ENCODE results near the gene NSF.
"Not testable (repeated sequence)": the region's sequence is repeated elsewhere in the genome, so short reads cannot be mapped to it uniquely, and the experiment has no call there.

Gene NSF

DNA sequence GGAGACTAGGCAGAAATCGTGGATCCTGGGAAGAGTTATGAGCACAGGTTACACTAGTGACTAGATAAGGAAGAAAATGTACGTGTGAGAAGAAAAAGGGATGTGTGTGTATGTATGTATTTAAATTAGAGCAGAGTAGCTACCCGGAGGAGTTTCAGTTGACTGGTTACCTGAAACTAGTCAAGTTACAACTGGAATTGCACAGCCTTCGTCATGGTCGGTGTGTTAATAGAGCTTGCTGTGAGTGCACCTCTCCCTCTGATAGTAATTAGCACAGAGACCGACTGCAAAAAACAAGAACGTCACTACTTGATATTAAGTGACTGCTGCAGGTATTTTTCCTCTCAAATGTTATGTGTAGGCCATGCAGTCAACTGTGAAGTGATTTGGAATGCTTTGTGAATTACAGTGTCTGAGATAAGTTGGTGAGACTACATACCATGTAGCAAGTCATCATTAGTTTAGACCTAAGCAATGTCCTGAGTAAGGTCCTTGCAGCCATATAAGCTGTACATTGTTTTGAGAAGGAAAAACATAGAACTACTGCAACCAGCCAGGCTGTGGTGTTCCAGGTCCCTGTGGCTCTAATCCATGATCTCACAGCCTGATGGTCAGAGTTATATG, 132.3 kb downstream of the NSF start:
- DNase-seq = no peak

DNA sequence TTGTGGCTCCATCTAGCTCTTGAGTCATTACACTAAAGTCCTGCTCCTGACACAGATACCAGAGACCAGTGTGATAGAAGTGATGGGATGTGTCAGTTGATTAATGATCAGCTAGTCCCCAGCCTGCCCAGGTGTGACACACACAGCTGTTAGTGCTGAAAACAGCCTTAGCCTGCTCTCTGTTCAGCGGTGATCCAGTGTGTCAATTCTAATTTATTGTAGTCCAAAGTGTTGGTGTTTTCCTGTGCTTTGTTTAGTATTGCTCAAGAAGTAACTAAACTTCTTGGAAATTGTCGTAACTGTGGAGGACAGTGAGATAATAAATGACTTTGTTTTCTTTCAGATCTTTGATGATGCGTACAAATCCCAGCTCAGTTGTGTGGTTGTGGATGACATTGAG, 135.7 kb downstream of the NSF start:
- no peak for DNase-seq

DNA sequence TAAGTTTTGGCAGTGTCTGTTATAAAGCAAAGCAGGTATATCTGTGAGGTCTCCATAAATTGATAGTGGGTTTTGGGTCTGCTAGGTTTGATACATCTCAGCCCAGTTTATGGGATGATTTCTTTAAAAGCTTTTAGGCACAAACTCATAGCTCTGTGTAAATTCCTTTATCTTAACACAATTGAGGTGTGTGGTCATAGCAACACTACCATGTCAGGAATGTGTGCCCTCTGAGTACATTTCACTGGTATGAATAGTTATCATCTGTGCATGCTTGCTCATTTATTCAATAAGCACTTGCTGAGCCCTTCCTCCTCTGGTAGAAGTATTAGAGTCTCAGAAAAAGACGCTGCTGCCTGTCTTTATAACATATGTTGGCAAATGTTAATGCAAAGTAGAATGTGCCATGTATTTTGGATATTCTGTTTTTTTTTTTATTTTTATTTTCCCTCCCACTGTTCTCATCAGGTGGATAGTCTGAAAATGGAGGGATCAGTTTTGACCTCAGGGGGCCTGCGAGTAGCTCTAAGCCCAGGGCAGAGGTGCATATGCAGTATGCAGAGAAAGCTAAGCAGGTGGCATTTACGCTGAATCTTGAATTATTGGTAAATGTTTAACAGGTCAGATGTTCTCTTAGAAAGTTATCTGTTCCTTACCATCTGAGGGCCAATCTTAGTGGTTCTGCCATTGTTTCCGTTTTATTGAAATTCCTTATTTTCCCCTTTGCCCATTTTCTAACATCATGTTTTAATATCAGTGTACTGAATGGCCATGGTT, 137.3 kb downstream of the NSF start:
- no peak for DNase-seq

DNA sequence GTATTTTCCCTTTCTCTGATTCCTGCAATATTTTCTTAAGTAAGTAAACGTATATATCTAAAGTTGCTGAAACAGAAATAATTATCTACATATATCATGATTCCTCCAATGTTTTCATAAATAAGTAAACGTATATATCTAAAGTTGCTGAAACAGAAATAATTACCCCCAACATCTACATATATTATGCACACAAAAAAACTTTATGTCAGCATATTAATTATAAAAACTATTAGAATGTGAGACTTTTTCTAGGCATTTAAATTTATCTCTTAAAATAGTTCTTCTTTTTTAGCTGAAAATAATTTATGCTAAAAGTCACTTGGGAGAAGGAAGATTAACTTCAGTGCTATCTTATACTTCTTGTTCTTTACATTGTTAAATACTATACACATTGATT, 139.6 kb downstream of the NSF start:
- no peak for DNase-seq

DNA sequence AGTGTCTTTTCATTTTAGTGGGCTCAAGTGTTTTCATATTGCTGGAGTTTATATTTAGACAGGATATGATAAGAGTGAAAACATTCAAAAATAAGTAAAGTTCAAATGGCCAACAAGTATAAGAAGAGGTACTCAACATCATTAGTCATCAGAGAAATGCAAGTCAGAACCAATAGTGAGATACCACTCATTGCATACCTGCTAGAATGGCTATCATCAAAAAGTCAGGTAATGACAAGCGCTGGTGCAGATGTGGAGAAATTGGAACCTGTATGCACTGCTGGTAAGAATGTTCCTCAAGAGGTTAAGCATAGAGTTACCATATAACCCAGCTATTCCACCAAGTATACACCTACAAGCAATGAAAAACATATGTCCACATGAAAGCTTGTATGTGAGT, 140.2 kb downstream of the NSF start:
- no peak for DNase-seq

DNA sequence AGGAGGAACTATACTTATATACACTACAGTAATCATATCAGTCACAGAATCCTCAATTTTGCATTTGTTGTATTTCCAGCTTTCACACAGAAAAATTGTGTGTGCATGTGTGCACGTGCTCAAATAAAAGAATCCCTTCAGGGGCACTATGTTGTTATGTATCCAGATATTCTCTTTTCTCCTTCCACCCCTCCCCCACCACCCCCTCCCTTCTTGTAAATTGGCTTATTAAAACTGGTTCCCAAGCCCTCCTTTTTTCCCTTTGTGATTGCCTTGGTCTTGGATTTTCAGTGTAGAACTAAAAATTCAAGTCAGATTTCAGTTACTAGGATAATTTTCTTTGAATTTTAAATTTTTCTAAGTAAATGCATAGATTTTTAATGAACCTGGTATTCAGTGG, 141.7 kb downstream of the NSF start:
- DNase-seq = no peak

DNA sequence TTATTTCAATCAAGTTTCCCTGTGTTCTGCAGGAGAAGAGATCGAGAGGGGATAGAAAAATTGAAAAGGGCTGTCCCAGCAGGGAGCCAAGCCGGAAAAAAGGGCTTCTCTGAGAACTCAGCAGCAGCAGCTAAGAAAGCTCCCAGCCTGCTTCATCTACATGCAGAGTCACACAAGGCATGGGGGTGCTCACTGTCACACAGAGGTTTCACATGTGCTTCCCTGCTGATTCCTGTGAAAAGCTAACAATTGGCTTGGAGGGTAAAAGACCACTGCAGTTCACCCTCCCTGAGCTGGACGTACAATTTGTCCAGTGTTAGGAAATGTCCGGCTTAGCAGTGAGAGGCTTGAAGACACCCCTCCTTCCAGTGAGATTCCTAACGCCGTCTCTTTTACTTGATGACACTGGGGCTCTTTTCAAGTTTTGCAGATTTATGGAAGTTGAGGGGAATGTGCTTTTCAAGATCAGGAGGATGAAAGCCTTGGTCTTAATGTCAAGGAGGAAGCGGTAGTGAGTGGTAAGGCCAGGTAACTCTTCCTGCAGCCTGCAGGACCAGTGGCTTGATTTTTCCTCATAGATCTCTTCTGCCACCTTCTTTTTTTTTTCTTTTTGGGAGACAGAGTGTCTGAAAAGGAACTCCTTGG, 142.4 kb downstream of the NSF start:
- no peak for DNase-seq

DNA sequence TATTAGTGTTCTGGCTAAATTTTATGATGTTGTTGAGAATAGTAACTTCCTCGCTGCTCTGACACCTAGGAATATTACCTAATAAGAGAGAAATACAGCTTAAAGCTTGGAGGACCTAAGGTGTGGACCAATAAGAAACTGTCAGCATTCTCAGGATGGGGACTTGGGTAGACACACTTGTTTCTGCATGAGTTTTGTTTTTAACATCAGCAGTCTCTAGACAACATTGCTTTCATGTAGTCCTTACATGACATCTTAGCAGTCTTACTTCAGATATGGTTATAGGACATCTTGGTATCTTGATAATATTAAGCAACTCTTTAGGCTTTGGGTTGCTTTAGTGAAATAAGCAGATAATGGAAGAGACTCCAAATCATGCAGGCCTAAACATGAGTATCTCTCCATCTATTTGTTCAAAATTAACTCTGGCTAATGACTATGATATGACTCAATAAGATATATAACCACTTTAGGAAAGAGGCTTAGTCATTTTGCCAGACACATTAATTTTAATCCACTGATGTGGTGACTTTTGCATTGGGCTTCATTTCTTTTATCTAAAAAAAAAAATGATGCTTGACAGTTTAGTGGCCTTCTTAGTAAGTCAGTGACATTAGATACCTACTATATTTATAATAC, 143.5 kb downstream of the NSF start:
- no peak for DNase-seq

DNA sequence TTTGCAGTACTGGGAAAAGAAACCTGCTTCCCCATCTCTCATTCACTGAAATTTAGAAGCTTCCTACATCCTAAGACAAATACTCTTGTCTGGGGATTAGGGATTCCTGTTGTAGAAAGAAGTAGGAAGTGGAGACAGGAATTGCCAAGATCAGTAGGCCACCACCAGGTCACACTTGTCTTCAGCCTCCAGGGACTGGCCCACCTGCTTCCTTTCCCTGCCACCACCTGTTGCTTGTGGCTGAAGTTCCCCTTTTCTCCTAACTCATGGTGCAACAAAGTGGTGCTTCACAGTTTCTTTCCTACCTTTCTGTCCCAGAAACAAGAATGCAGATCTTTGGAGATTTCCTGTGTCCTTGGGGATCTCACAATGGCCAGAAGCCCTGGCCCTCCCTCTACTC, 145.6 kb downstream of the NSF start:
- DNase-seq = peak; percentile 47

DNA sequence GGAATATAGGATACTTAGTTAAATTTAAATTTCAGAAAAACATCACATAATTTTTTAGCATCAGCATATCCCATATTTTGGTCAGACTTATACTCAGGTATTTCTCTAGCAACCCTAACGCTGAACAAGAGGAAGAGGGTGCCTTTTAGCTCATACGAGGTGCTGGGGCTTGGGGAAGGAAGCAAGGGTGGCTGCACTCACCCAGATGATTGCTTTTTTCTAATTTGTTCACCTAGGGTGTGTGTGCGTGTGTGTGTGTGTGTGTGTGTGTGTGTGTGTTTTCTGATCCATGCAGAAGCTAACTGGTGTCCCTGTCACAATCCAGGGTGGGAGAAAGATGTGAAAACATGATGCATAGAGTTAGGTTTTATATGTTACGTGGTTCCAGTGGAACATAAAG, 146.9 kb downstream of the NSF start:
- no peak for DNase-seq

DNA sequence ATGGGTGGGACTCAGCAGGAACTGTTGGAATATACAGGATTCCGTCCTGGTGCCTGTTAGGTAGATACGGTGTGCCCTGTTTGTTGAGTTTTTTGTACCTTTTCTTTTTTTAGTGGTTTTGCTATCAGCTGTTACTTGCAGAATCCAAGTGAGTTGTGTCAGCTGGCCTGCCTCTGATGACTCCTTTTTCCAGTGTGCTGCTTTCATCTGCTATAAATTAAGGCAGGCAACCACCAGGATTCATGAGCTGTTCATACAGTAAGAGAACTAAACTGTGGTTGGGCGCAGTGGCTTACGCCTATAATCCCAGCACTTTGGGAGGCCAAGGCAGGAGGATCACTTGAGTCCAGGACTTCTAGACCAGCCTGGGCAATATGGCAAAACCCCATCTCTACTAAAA, 148.1 kb downstream of the NSF start:
- DNase-seq = no peak

DNA sequence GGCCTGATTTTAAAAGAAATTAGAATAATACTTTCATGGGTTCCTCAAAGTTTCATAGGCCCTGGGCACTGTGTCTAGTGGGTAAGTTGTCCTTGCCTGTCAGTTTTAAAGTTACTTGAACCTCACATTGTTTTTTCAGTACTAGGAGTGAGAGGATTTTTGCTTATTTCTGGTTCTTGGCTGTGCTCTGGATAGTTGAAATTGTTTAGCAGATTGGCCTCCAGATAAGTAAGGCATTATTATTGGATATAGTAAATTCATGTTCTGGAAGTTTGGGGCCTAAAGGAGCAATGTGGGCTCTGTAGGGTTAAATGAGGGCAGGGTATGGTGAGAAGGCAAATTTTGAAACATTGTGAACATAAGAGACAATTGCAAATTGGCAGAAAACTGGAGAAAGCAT, 149.5 kb downstream of the NSF start:
- DNase-seq = no peak

DNA sequence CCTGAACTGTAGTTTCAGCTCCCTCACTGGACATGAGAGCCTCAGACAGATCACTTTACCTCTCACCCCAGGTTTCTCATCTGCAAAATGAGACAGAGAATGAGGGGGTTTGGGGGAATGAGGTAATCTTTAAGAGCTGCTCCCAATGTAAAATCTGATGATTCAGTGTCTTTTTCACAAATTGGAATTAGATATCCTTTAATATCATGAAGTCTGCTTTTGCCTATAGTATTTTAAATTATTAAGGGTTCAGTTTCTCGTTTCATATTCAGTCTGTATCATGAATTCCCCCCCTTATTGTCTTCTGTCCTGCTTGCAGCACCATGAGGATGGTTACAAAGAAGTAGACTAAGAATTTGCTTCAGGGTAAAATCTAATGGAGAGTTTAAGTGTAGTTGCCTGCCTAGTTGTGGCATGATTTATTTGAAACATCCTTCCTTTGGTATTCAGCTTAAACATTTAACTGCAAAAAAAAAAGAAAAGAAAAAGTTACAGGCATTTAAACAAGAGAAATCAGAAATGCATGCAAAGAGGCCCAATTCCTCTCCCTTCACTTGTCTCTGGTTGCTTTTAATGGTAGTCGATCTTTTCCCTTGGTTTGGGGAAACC, 150.8 kb downstream of the NSF start:
- no peak for DNase-seq

DNA sequence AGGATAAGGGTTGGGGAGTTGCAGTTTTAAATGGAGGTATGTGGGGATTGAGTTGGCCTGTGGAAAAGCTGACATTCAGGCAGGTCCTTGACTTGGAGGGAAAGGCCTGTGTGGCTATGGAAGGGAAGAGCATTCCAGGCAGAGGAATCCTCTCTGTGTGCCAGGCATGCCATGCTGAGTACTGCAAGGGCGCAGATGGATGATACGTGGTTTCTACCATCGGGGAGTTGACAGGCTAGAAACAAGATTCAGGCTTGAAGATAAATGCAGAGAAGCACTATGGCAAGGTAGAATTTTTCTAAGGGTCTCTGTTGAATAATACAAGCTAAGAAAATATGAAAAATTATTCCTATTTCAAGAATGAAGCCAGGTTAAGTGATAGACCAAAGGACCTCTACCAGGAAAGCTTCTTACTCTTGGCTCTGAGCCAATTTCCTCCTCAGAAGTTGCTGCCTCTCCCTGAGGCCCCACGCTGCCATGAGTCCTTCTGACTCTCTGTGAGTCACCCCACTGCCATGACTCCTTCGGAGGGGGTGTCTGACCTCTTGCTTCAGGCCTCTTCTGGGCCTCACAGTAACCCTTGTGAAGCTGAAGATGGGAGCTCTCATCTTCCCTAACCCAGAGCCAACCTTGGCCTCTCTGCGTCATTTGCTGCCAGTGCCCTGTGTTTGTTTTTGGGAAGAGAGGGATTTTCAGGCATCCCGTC, 152.2 kb downstream of the NSF start:
- no peak for DNase-seq

DNA sequence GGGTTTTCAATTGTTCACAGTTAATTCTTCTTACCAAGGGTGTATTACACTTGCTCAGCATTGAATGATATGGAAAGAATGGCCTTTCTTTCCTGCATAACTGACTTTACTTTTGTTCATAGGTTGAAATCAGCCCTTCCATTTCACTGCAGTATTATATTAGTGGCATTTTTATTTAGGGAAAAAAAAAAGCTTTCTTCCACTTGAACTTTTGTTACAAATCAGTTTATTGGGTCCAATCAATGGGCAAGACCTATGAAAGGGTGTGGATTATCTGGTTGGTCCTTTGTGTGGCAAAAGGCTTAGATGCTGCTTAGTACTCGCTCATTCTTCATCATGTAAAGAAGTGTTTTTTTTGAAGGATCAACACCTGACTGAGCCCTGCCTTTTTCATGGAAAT, 154.0 kb downstream of the NSF start:
- DNase-seq = no peak

DNA sequence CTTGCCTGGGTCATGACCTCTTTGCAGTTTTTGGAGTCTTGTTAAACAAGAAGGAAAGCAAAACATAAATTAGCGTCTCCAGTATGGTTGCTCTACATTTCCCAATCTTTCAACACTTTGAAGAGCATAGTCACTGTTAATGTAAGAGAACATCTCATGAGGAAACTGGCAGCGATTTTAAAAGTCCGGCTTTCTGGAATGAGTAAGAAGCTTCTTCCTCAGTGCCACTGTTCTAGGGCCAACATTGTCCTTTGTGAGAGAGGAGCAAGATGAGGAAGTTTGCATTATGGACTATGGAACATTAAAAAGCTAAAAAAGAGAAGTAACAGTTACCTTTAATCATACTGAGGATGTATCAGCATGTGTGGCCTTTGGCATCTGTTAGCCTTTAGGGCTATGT, 154.9 kb downstream of the NSF start:
- DNase-seq = no peak

DNA sequence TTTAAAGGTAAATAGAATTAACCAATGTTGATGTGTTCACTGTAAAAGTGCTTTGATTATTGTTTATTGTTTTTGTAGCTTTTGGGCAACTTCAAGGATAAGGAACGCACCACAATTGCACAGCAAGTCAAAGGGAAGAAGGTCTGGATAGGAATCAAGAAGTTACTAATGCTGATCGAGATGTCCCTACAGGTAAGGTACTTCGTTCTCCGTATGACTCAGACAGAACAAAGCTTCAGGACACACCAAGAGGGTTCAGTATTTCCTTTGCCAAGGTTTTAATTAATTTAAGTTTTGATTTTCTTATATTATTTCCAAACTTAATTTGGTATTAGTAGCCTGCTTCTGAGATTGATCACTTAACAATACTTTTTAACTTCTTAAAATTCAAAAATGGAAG, 161.0 kb downstream of the NSF start:
- DNase-seq = no peak

DNA sequence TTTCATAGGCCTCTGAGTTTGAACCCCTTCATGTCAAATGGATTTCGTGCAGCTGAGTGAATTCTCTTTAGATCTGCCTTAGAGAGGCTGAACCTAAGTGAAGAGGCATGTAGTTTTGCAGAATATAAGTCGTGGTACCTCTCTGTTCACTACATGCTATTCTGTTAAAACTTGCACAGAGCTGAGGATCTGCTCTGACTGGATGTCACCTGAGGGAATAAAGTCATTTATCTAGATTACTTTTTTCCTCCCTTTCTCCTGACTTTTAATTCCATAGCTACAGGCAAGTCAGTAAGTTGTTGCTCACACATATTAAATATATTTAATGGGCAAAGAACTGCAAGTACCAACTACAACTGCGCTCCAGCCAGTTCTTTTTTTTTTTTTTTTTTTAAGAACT, 163.3 kb downstream of the NSF start:
- no peak for DNase-seq

DNA sequence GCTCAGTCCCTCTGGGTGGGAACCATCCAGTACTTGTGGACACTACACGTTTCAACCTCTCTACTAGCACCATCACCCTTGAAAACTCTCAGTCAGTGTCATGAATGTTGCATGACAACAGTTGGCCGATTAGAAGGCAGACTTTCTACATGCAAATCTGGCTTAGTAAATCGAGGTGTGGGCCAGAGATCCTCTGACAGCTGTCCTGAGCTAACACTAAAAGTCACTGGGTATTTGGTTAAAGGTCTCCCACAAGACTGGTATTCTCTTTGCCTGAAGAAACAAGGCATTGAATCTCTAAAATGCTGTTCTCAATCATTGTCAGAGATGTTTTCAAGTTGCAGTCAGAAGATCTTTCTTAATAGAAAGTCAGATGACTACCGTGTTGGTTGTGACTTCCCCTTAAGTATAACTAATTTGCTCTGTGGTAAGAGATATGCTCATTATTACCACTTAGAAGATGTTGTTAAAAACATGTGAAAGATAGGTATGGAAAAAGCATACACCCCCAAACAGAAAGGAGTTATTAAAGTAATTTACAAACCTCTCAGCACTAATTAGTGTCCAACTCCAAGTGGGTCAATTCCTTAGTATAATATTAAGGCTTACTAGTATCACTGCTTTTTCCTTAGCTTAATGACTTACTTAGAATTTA, 165.7 kb downstream of the NSF start:
- DNase-seq = no peak

DNA sequence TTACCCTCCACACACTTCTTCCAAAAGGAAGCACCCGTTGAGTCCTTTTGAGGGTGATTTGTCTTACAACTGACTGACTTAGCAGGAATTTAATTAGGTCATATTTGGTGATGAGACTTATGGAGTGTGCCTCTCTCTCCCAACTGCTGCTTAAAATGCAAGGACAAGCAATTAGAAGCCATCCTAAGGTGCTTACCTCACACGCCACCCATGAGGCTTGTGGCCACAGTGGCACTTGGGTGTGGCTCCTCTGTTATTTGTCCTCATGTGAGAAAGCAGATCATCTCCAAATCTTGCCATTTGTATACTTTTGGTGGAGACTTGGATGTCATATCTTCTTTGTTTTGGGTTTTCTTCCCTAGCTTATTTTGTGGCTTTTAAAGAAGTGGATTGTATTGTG, 166.4 kb downstream of the NSF start:
- DNase-seq = no peak

DNA sequence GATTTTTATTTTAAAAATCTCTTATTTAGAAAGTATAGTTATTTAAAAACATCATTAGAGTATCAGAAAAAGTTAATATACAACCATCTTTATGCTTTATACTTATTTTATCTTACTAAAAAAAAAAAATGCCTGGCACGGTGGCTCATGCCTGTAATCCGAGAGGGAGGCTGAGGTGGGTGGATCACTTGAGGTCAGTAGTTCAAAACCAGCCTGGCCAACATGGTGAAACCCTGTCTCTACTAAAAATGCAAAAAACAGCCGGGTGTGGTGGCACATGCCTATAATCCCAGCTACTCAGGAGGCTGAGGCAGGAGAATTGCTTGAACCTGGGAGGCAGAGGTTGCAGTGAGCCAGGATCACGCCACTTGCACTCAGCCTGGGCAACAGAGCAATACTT, 167.1 kb downstream of the NSF start:
- not testable (repeated sequence) for DNase-seq

DNA sequence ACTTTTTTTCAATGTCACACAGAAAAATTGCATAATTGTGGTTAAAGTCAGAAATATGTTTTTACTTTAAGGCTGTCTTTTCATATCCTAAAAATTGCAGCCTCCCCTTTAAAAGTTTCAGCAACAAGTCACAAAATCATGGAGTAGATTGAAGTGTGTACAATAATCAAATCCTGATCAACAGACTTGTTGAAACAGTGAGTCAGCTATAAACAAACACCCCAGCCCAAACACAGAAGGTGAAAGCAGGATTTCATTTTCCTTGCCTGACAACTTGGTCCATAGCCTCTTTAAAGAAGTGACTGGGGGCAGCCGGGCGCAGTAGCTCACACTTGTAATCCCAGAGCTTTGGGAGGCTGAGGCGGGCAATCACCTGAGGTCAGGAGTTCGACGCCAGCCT, 168.1 kb downstream of the NSF start:
- DNase-seq = no peak
